Stimulated activated CD4-positive, alpha-beta T cell treated with anti-CD3 and anti-CD28 coated beads, Interleukin-4, amount 100 ng/mL, for 4 hours (primary cell): Measurements from ENCODE around the gene EP400.
"Not testable (repeated sequence)": the region's sequence is repeated elsewhere in the genome, so short reads cannot be mapped to it uniquely, and the experiment has no call there.

Experiments used
- DNase-seq, 2 experiments: peaks; one replicate each; pipeline ENCODE4 v3.0.0-alpha.2; 2020

EP400 gene

GRCh38 chr12:131928711-131929580 is 20.8 kb upstream of the EP400 start, which contains the start of gene PUS1:
Gene PUS1 (plus strand): TSS chr12:131929276. CDS start chr12:131929723, 447 bp downstream.
- peak; percentile 90 to 93 for DNase-seq

GRCh38 chr12:131929581-131930456 is 19.9 kb upstream of the EP400 start:
- peak; percentile 32 for DNase-seq

- no peak for DNase-seq
Observed at GRCh38 chr12:131930510-131930909, 19.2 kb upstream of the EP400 start.

- no peak for DNase-seq
Observed at GRCh38 chr12:131933387-131933786, 16.4 kb upstream of the EP400 start.

- DNase-seq = no peak
Observed at GRCh38 chr12:131934535-131934934, 15.2 kb upstream of the EP400 start.

- no peak for DNase-seq
Observed at GRCh38 chr12:131938082-131938481, 11.7 kb upstream of the EP400 start.

GRCh38 chr12:131939007-131939406 is 10.7 kb upstream of the EP400 start:
- DNase-seq = no peak

- no peak for DNase-seq
Observed at GRCh38 chr12:131940141-131940547, 9.6 kb upstream of the EP400 start.

GRCh38 chr12:131941116-131941986 is 8.4 kb upstream of the EP400 start:
- DNase-seq = no peak

GRCh38 chr12:131941987-131942341 is 7.8 kb upstream of the EP400 start:
- DNase-seq = no peak

GRCh38 chr12:131942671-131943070 is 7.1 kb upstream of the EP400 start:
- DNase-seq = no peak

GRCh38 chr12:131943389-131943788 is 6.4 kb upstream of the EP400 start:
- DNase-seq = no peak

- no peak for DNase-seq
Observed at GRCh38 chr12:131943876-131944275, 5.9 kb upstream of the EP400 start.

- DNase-seq = no peak
Observed at GRCh38 chr12:131944601-131945251, 5.0 kb upstream of the EP400 start.

- no peak for DNase-seq
Observed at GRCh38 chr12:131946757-131947156, 3.0 kb upstream of the EP400 start.

- DNase-seq = no peak
Observed at GRCh38 chr12:131947482-131948027, 2.2 kb upstream of the EP400 start.

GRCh38 chr12:131948166-131948712 is 1.5 kb upstream of the EP400 start:
- no peak for DNase-seq

GRCh38 chr12:131948713-131949430 is 870 bp upstream of the EP400 start:
- DNase-seq = not testable (repeated sequence)

- DNase-seq = peak; percentile 35 to 61
Observed at GRCh38 chr12:131950182-131950913, 606 bp downstream of the EP400 start.

GRCh38 chr12:131953810-131954209 is 4.1 kb downstream of the EP400 start:
- not testable (repeated sequence) for DNase-seq
